PFSK-1 (cell line): Measurements from ENCODE around the gene CCDC136.

Experiments
- POLR2AphosphoS5 ChIP-seq: IDR thresholded peaks from 2 replicates; pipeline ENCODE4 v1.6.1; 2012; ENCODE audit warnings: low read depth, mild to moderate bottlenecking, control low read depth, low read length, moderate library complexity
- SIN3A ChIP-seq: IDR thresholded peaks from 2 replicates; pipeline ENCODE4 v1.6.1; 2012; ENCODE audit warnings: mild to moderate bottlenecking, low read length, moderate library complexity, borderline replicate concordance; ENCODE audit not compliant: insufficient read depth
- TAF1 ChIP-seq: IDR thresholded peaks from 2 replicates; pipeline ENCODE4 v1.6.1; 2012; ENCODE audit warnings: low read length, control low read depth, borderline replicate concordance; ENCODE audit not compliant: insufficient read depth
- TF ChIP-seq, protein P1 (sequence below), 2 experiments: IDR thresholded peaks; 2 replicates each; pipeline versions ENCODE4 v1.6.1 to v1.8.0; 2011 to 2012; ENCODE audit warnings: low read depth in 2 of 2, low read length in 2 of 2, control low read depth in 1 of 2, inconsistent platforms in 1 of 2, mild to moderate bottlenecking in 1 of 2, moderate library complexity in 1 of 2; ENCODE audit not compliant: insufficient read depth in 1 of 2

- TF ChIP-seq TAF1: no peak
- TF ChIP-seq POLR2AphosphoS5: no peak
- TF ChIP-seq, protein P1, sequence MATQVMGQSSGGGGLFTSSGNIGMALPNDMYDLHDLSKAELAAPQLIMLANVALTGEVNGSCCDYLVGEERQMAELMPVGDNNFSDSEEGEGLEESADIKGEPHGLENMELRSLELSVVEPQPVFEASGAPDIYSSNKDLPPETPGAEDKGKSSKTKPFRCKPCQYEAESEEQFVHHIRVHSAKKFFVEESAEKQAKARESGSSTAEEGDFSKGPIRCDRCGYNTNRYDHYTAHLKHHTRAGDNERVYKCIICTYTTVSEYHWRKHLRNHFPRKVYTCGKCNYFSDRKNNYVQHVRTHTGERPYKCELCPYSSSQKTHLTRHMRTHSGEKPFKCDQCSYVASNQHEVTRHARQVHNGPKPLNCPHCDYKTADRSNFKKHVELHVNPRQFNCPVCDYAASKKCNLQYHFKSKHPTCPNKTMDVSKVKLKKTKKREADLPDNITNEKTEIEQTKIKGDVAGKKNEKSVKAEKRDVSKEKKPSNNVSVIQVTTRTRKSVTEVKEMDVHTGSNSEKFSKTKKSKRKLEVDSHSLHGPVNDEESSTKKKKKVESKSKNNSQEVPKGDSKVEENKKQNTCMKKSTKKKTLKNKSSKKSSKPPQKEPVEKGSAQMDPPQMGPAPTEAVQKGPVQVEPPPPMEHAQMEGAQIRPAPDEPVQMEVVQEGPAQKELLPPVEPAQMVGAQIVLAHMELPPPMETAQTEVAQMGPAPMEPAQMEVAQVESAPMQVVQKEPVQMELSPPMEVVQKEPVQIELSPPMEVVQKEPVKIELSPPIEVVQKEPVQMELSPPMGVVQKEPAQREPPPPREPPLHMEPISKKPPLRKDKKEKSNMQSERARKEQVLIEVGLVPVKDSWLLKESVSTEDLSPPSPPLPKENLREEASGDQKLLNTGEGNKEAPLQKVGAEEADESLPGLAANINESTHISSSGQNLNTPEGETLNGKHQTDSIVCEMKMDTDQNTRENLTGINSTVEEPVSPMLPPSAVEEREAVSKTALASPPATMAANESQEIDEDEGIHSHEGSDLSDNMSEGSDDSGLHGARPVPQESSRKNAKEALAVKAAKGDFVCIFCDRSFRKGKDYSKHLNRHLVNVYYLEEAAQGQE (IDR thresholded peaks at IDR 0.05; ENCODE audit: insufficient read depth in 1 of 2, low read depth in 2 of 2, low read length in 2 of 2): no peak
- no peak for TF ChIP-seq SIN3A
These were observed 6.0 kb upstream of the CCDC136 start for GRCh38 chr7:128785738-128786137.
